HG03575 (cell line): ENCODE data around the gene TPPP2.
"Not testable (repeated sequence)": the region's sequence is repeated elsewhere in the genome, so short reads cannot be mapped to it uniquely, and the experiment has no call there.

ENCODE experiments used
- ATAC-seq: cut with Tn5 transposase; IDR thresholded peaks from one replicate; pipeline ENCODE4 v1.9.1; 2021; ENCODE audit not compliant: unreplicated experiment, insufficient number of reproducible peaks, low FRiP score; ENCODE audit errors: extremely low read depth

TPPP2 gene

DNA sequence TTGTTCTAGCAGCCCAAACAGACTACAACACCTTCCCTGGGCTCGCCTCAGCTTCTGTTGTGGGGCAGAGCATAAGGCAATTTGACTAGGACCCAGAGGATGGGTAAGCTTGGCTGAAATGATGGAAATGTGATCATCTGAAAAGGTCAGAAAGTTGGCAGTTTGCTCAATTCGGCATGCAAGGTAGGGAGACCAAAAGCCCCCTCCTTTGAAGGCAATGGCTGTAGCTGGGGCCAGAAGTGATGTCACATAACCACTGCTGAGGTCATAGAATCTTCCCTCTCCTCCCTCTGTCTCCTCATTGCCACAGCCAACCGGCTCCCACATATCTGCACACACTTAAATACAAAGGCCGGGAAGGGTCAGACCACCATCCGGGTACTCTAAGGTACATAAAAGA, at the start of gene TPPP2:
Gene TPPP2, plus strand, starts transcription at position 301 of the 400 bp plus-strand sequence. CDS start 365 bp downstream, outside the sequence.
- ATAC-seq, result no peak

DNA sequence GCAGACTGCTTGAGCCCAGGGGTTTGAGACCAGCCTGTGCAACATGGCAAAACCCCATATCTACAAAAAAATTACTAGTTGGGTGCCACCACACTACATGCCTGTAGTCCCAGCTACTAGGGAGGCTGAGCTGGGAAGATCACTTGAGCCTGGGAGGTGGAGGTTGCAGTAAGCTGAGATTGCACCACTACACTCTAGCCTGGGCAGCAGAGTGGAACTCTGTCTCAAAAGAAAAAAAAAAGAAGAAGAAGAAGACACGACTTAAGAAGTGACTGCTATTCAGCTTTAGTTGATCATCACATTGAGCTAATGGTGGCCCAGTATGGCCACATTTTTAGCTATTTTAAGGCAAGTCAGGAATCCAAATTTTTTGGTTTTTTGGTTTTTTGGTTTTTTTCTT, 49.1 kb upstream of the TPPP2 start:
- ATAC-seq, result no peak

DNA sequence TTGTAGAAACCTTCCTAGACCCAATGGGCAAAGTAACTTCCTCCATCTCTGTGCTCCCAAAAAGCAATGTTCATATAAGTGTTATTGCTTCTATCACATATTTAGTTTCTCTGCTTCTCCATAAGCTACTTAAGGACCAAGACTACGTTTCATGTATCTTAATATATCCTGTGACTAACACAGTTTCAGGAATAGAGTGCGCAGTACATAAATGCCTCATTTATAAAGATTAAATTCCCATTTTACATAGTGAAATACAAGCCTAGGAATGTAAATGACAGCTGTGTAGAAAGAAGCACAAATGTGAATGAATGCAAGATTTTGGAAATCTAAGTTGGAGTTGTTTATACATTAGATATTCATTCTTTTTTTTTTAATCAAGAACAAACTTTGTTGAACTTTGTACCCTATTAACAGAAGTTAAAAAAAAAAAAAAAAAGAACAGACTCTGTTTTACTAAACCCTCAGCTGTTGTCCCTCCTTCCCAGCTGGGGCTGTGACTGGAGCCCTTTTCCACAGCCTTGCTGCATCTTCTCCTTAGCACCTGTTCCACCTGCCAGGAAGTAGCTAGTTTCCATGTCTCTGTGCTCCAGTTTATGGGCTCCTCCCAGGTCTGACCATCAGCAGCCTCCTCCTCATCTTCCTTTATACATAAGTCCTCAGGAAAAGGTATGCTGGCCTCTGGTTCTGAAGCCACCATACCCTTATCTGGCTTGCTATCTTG, 47.2 kb upstream of the TPPP2 start:
- no peak for ATAC-seq

DNA sequence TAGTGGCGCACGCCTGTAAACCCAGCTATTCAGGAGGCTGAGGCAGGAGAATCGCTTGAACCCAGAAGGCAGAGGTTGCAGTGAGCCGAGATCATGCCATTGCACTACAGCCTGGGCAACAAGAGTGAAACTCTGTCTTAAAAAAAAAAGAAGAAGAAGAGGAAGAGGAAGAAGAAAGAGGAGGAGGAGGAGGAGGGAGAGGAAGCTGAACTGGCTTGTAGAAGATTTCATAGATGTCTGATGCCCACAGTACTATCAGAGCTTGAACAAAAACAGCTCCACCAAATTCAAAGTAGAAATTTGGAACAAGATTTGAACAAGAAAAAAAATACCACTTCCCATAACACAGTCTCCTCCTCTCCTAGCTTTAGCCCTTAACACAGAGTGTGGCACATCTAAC, 44.4 kb upstream of the TPPP2 start:
- not testable (repeated sequence) for ATAC-seq

DNA sequence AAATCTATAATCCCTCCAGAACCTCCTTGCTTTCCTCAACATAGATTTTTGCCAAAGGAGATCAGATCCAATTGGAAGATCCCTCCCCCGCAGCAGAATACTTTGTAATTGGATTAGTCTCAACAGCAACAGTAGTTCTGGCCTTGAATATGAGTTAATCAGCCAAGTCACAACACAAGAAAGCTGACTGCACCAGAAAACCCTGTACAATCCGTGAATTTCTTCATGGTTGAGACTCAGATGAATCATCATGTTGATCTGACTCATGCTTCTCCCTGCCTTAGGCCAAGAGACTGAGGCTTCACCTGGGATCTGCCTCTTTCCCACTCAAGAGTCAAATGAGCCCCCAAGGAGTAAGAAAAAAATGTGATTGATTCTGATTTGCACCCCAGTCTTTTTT, 43.2 kb upstream of the TPPP2 start:
- ATAC-seq, result no peak

DNA sequence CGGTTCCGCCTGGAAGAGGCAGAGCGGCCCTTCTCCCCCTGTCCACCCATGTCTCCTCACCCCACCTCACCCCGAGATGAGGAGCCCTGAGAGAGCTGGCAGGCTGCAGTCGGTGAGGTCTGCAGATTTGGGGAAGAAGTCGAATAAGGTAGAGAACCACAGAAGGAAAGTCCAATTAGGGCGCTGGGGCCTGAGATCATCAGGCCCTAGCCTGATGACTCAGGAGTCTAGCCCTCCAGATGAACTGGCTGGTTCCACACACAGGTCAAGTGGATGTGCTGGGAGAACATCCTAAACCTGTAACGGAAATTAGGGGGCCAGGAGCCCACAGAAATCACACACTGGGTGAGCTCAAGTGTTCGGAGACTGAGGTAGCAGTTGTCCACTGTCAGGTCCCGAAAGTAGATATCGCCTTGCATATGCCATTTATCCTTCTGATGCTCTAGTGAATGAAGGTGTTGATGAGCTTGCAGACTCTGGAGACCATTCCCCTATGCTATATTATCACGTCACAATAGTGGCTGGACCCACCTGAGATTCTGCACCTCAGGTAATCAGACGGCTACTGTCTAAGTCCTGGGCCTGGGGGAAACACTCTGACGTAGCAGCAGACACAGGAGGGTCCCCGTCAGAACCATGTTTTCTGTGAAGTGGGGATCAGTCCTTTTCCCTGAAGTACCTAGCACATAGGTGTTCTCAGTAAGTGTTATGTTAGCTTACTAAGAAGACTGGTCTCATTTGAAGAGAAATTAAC, 41.1 kb upstream of the TPPP2 start:
- no peak for ATAC-seq

DNA sequence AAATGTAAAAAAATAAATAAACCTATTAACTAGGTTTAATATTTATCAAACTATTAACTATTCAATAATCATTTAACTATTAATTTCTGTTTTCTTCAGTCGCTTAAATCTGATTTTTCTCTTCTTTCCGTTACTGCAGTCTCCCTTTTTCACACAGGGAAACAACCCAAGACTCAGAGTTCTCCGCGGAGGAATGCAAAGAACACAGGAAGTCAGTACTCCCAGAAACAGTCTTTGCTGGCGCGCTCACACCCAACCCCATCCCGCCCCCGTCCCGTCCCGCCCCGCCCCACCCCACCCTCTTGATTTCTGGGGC, 40.6 kb upstream of the TPPP2 start:
- no peak for ATAC-seq

DNA sequence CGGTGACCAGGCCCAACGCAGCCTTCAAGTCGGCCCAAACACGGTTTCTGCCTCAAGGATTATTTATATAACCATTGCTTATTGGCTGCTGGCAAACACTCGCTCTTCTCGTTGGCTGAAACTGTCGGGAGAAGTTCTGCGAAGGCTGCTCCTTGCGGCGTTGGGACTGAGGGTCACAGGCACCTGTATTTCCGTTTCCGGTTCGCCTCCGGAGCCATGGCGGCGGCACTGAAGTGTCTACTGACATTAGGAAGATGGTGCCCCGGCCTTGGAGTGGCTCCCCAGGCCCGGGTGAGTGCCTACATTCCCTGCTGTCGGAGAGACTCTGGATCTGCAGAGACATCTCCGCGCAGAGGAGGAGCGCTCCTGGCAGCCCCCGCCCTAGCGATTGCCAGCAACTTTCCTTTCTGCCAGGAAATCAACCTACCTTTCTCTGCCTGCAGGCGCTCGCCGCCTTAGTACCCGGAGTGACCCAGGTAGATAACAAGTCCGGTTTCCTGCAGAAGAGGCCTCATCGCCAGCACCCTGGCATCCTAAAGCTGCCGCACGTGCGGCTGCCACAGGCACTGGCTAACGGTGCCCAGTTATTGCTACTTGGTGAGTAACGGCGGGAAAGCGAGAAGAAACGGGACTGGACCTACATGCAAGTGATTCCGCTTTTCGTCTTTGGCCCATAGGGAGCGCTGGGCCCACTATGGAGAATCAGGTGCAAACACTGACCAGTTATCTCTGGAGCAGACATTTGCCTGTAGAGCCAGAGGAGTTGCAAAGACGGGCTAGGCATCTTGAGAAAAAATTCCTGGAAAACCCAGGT, 40.0 kb upstream of the TPPP2 start, which contains the start of gene METTL17:
Gene METTL17, plus strand, starts transcription at position 194 of the 814 bp plus-strand sequence. Its CDS starts 23 bp downstream, at position 217.
- ATAC-seq, result peak; percentile 82

DNA sequence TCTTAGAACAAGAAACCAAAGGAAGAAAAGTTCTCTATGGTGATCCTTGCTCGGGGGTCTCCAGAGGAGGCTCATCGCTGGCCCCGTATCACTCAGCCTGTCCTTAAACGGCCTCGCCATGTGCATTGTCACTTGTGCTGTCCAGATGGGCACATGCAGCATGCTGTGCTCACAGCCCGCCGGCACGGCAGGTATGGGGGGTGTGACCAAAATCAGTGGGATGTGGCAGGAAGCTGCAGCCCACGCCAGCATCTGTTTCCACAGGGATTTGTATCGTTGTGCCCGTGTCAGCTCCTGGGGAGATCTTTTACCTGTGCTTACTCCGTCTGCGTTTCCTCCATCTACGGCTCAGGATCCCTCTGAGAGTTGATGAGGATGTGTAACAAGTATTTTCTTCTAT, 33.5 kb upstream of the TPPP2 start:
- no peak for ATAC-seq

DNA sequence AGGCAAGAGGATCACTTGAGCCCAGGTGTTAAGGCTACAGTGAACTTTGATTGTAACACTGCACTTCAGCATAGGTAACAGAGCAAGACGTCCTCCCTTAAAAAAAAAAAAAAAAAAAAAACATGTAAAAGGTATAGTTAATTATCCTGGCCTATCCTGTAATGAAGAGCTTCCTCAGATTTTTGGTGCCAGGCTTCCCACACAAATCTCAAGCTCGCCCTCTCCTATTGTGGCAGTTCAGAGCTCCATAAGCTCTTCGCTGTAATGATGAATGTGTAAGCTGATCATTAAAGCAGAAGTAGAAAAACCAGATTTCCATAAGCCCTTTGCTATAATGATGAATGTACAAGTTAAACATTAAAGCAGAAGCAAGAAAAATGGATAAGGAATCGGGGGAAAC, 32.9 kb upstream of the TPPP2 start:
- no peak for ATAC-seq

DNA sequence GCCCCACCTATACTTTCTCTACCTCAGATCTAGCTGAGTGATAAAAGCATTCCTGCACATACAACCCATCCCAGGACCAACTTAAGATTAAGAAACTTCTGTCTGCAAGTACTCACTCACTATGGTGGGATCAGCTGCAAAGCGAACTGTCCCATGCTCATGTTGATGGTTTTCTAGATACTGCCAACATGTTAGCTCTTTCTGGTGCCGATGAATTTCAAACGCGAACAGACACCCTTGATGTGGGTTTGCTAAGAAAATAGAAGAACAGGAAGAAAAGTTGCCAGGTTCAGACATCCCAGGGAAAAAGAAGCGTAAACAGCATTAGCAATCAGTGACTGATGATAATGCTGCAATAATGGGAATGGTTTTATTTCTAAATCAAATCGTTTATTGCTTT, 32.5 kb upstream of the TPPP2 start:
- no peak for ATAC-seq

DNA sequence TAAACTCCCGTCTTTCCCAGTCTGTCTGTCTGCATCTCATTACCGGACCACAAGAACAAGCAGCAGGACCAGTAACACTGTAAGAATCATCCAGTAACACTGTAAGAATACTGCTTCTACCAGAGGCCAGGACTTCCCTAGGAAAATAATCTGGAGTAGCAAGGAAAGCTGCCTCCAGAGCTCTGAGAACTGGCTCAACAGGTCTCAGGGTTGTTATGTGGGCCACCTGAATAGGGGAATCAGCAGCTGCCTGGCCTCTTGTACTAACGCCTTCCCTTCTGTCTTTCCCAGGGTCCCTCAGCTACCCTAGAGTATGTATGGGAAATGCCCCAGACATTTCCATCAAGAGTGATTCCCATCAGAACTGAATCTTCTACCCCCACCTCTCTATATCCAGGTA, 31.9 kb upstream of the TPPP2 start:
- ATAC-seq, result no peak

DNA sequence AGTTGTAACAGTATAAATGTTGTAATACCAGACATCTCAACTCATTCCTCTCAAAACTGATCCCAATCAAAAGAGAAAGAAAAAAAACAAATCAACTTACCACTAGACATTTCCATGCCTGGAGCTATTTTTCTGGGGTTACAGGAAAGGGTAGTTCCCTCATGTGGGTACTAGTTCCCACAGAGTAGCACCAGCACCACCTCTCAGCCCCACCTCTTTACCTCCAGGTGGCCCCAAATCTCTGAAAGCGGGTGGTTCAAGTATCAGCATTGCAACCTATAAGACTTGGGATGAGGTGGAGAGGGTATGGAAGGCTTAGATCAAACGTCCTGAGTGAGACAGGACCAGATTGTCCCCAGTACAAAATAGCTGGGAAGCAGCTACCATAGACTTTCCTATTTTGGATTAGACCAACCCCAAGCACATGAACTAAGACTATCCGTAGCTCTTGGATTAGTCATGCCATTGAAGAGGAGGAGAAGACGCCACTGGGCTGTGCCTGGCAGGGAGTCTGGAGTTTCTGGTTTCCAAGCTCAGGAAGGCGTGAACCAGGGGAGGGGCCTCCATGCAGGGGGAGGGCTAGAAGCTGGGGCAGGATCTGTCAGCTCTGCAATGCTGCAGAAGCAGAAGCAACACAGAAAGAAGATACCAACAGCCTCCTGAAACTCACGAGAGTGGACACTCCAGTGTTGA, 31.2 kb upstream of the TPPP2 start, which contains the start of gene SLC39A2:
Gene SLC39A2, plus strand, starts transcription at position 620 of the 693 bp plus-strand sequence. CDS start 154 bp downstream, outside the sequence.
- ATAC-seq, result no peak

DNA sequence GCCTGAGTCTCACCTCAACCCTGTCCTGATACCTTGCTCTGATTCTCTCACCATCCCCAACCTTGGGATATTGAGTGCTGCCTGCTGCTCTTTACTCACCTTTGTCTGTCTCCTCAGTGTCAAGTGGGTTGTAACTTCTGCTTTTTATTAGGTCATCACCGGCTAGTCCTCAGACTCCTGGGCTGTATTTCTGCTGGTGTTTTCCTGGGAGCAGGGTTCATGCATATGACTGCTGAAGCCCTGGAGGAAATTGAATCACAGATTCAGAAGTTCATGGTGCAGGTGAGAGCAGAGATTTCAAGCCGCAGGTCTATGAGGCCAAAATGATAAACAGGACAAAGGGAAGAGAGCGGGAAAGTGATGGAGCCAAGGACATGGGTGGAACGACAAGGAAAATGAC, 30.4 kb upstream of the TPPP2 start:
- ATAC-seq, result no peak

DNA sequence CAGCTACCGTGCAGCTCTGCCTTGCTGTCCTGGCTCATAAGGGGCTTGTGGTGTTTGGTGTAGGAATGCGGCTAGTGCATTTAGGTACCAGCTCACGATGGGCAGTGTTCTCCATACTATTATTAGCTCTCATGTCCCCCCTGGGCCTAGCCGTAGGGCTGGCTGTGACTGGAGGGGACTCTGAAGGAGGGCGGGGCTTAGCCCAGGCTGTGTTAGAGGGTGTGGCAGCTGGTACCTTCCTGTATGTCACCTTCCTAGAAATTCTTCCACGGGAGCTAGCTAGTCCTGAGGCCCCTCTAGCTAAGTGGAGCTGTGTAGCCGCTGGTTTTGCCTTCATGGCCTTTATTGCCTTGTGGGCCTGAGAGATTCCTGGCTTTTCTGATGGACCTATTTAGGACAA, 28.8 kb upstream of the TPPP2 start:
- no peak for ATAC-seq

DNA sequence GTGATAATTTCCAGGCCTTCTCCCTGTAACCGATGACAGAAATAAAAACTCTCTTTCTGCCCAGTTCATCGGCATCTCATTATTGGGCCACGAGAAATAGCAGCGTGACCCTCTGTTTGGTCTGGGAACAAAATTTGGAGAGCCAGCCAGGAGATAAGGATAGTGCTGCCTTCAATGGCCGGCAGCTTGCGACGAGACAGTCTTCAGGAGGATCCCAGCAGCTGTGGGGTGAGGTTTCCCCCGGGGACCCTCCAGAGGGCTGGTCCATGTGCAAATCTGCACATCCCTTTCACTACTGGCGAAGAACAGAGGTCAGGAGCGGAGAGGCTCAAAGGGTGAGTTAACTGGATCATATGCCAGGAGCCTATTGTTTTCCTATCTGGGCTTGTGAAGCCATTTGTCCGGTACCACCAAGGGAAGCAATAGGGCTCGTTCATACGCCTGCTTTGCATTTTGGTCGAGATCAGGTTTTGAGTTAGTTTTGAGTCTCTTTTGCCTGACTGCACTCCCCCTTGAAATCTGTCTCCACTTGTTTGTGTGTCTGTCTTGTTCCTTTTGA, 26.1 kb upstream of the TPPP2 start:
- no peak for ATAC-seq

DNA sequence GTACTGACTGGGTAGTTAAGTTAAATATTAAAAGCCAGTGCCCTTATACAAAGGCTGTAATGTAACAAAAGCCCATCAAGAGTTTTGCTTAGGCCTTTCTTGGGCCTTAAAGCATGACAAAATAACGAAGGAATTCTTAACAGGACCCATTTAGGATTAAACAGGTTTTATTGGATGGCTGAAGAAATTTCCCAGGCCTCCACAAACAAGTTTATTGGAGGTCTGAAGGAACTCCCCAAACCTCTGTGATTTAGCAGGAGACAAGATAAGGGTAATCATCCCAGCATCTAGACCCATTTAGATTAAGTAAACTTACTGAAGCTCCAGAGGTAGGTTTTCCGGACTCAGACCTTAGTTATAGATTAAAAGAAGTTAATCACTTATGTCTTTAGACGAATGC, 20.3 kb upstream of the TPPP2 start:
- not testable (repeated sequence) for ATAC-seq

DNA sequence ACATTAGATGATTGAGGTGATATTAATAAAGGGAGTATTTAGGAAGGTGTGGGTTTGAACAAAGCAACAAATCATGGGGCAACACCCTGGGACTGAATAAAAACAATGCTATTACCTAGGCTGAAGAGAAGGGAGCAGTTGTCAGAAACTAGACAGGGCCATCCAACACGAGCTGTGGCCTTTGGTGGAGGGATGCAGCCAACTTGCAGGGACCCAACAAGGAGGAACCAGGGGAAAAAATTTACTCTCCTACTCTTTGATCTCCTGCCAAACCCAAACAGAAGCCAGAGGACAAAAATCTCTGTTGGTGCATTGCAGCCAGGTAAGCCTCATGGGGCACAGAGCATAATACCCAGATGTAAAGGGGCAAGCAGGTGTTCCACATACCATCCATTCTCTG, 18.9 kb upstream of the TPPP2 start:
- ATAC-seq, result no peak

DNA sequence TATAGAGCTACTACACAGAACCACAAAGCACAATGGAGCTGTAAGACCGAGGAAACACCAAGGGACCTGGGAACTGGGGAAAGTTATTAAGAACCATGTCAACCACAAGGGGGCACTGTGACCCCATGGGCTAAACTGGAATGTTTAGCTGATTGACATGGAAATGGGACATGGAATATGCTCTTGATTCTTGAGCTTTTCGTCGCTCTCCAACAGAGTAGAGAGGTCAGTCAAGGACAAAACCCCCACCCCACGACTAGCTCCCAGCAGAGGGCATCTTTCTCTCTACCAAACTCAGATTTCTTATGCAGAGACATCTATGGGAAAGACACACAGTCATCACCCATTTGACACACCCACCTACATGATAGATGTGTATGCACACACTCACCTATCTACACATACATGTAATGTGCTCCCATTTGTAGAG, 15.2 kb upstream of the TPPP2 start:
- no peak for ATAC-seq
